Superior temporal gyrus (tissue), 1 donor: Measurements from ENCODE around the gene SLC4A1AP.
A peak's percentile ranks its signal among the peaks of the same experiment; 100 is the strongest.

Experiments
- DNase-seq: peaks from one replicate; pipeline ENCODE4 v3.0.0-alpha.2; 2016; ENCODE audit errors: extremely low spot score

The SLC4A1AP gene

GRCh38 chr2:27703638-27704341 lies 40.1 kb downstream of the SLC4A1AP start:
- DNase-seq = peak; percentile 94

- no peak for DNase-seq
Observed at GRCh38 chr2:27704342-27704876, 40.7 kb downstream of the SLC4A1AP start.

DNA sequence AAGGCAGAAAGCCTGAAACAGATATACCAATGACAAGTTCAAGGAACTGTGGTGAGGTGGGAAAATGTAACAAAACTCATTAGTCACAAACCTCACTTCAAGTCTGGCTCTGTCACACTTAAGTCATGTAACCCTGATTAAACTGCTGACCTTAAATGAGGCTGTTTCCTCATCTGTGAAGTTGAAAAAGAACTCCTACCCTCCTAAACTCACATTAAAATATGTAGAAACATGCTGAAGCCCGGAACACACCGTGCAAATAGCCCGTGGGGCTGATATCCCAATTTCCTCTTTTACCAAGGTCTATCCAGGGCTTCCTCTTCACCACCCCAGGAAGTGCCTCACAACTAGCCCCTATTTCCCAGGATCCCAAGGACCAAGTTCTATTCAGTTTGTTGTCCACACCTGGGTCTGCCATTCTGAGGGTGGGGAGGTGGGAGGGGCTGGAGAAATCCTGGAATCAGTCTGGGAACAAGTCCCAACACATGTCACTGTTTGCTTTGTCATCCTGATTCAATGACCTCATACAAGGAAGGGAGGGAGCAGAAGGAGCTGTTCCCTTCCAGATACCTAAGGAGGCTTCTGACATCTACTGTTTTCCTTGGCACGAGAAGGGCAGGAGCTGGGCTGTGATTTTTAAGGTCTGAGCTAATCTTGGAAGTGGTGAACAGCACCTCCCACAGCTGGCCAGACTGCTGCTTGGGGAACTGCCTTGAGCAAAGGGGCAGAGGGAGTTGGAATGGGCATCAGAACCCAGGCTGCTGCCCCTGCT lies 42.3 kb downstream of the SLC4A1AP start:
- DNase-seq = no peak

DNA sequence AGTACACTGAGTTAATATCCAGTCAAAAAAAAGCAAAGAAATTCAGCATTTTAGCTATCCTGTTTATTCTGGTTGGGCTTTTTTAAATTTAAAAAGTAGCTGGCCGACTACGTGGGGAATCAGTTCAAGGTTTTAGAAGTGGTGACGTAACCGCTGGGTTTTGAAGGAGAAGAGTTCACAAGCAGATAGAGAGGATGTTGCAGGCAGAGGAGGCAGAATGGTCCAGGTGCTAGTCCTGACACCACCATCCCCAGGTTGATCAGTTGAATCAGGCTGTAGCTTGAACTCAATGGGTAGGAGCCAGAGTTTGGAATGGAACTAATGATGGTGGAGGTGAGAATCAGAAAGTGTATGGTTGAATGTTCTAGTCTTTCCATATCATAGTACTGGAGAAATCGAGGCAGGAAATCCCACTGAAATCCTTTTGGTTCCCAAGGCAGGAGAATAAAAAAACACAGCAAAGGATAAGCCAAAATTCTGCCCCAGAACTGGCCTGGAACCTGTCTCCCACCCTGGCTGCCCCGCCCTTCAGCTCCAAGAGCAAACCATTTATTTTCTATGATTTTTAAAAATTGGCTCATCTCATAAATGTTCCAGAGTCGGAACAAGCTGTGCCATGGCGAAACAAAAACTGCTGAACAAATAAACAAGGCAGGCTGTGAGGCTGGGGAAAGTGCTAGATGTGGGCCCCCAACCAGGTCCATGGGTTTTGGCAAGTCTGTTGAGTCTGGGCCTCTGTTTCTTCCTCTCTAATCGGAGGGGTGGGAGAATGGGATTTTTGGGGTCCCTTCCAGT lies 44.0 kb downstream of the SLC4A1AP start:
- DNase-seq = no peak

DNA sequence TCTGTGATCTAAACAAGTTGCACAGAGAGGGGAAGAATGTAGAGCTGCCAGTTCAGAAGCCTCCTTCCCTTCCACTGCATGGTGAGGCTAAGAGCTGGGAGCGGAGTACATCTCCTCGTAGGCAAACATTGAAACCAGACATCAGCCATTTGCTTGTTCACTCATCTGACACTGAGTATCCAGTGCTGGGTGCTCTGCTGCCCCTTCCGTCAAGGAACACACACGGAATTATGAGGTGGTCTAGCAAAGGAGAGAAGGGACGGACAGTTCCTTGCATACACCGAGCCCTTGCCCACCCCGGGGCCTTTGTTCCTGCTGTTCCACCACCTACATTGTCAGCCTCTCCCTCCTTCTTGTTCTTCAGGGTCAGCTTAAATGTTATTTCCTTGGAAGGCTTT lies 44.6 kb downstream of the SLC4A1AP start:
- no peak for DNase-seq

- DNase-seq = no peak
Observed at GRCh38 chr2:27708666-27709065, 45.0 kb downstream of the SLC4A1AP start.

DNA sequence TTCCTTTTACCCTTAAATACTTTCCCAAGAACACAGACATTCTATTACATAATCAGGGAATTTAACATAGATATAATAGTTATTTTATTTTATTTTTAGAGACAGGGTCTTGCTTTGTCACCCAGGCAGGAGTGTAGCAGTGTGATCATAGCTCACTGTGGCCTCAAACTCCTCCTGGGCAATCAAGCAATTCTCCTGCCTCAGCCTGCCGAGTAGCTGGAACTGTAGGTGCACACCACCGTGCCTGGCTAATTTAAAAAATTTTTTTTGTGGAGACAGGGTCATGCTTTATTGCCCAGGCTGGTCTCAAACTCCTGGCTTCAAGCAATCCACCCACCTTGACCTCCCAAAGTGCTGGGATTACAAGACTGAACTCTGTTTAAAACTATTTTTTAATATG lies 45.6 kb downstream of the SLC4A1AP start:
- no peak for DNase-seq

GRCh38 chr2:27709960-27710575 lies 46.4 kb downstream of the SLC4A1AP start:
- no peak for DNase-seq

DNA sequence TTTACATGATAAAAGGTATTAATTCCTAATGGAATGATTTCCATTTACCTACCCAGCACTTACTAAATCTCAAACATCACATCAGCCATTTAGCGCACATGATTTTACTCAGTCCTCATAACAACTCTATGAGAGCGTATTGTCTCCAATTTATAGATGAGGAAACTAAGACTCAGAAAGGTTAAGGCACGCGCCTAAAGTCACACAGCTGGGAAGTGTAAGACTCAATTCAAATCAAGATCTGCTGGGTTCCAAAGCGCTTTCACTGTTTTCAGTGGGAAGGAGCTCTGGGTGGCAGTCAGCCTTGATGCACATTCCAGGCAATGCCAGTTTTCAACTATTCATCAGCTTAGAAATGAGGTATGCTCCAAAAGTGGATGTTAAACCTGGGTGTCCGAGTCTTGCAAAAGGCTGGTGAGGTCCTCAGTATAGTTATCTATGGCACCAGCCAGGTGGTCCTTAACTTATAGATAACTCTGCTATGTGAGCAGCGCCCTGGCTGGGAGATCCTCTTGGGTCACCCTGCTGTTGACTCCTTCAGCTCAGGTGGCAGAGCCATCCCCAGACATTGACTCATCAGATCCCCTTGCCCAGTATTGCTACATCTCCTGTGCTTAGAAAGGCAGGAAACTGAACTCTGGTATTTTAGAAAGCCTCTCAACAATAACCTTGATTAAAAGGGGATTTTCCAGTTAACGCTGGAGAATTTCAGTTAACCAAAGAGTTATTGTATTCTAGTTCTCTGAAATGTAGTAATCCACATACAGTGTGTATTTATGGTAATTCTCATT lies 47.1 kb downstream of the SLC4A1AP start:
- no peak for DNase-seq

DNA sequence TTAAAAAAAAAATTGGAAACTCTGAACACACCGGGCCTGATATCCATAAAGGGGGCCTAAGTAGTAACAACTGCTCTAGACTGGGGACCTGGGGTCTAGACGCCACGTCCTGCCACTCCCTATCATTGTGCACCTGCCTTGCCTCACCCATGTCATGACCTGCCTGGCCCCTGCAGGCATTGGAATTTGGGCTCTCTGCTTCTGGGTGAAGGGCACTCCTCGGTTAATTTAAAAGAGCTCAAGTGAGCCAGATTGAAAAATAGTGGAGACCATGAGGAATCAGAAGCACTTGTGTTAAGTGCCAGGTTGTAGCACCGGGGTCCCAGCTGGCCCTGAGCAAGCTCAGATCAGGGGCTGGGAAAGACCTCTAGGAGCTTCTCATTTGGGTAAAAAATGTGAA lies 48.1 kb downstream of the SLC4A1AP start:
- DNase-seq = no peak

- DNase-seq = no peak
Observed at GRCh38 chr2:27712522-27712921, 48.8 kb downstream of the SLC4A1AP start.

- DNase-seq = no peak
Observed at GRCh38 chr2:27713201-27713600, 49.5 kb downstream of the SLC4A1AP start.

DNA sequence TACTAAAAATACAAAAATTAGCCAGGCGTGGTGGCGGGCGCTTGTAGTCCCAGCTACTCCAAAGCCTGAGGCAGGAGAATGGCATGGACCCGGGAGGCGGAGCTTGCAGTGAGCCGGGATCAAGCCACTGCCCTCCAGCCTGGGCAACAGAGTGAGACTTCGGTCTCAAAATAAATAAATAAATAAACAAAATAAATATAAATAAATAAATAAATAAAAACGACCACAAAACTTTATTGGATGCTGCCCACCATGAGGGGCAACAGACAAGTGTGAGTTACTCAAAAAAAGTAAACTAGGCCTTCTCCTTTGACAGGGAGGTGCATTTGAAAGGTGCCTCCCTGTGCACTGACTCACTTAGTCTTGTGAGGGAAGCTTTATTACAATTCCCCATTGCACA lies 50.4 kb downstream of the SLC4A1AP start:
- no peak for DNase-seq

DNA sequence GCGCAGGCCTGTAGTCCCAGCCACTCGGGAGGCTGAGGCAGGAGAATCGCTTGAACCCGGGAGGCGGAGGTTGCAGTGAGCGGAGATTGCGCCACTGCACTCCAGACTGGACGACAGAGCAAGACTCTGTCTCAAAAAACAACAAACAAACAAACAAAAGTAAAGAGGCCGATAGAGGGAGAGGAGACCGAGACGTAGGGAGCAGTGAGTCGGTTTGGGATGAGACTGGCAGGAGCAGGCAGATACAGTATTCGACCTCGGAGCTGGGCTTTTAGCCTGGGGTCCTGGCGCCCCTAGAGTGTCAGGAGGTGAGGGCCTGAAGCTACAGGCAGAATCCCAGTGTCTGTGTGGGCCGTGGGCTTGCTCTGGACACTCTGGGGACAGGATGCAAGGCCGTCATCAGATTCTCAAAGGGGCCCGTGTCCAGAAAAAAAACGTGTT lies 51.2 kb downstream of the SLC4A1AP start:
- DNase-seq = no peak

DNA sequence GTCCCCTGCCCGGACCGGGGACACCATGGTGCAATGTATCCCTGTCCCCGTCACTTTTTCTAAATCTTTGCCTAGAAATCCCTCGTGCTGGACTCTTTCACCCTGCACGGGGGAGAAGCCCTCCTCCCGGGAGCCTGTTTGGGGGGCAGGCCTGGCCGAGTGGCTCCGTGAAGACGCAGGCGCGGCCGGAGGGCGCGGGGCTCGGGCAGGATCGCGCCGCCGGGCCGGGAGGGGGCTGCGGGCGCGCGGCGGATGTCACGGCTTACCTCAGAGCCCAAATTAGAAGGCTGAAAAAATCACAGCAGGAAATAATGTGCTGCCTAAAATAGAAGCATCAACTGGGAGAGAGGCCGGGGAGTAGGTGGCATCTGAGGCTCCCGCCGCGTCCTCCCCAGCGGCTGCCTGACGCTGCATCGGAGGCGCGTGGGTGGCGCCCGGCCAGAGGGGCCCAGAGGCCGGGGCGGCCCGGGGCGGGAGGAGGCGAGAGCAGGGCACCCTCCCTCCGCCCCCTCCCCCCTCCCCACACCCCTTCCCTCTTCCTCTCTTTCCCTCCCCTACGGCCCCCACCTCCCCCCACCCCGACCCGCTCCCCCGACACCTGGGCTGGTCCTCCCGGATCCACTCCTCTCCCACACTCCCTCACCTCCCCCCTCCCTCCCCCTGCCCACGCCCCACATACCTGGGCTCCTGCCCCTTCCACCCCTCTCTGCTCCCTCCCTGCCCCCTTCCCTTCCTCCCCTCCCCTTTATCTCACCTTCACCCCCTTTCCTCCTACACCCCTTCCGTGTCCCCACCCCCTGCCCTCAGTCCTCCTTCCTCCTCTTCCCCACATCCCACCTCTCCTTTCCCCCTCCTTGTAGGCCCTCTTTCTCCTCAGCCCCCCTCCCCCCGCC lies 51.9 kb downstream of the SLC4A1AP start:
- no peak for DNase-seq

DNA sequence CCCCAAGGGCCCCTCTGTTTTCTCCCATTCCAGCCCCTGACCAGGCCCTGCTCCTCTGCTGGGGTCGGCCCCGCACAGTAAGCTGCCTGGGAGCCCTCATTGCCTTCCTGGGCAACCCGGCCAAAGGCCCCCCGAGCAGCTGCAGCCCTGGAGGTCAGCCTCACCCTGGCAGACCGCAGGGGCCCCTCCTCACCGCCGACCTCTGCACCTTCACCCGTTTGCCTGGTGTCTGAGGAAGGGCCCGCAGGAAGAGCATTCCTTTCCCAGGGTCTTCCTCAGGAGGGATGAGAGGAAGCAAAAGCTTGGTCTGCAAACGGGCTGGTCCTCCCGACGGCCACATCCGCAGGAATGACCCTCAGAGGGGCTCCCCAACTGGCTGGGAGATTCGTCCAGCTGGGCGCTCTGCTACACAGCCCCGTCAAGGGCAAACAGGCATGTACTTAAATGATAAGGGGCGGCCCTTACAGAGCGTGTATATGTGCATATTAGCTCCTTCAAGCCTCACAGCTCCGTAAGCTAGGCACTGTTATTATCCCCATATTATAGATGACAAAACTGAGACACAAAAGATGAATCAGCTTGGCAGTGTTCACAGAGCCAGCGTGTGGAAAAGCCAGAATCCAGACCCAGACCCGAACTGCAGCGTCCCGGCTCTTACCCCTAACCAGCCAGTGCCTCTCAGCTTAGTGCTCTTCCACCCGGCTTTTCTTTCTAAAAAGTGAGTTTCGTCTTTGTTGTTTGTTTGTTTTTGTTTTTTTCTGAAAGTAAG lies 52.8 kb downstream of the SLC4A1AP start:
- DNase-seq = no peak

DNA sequence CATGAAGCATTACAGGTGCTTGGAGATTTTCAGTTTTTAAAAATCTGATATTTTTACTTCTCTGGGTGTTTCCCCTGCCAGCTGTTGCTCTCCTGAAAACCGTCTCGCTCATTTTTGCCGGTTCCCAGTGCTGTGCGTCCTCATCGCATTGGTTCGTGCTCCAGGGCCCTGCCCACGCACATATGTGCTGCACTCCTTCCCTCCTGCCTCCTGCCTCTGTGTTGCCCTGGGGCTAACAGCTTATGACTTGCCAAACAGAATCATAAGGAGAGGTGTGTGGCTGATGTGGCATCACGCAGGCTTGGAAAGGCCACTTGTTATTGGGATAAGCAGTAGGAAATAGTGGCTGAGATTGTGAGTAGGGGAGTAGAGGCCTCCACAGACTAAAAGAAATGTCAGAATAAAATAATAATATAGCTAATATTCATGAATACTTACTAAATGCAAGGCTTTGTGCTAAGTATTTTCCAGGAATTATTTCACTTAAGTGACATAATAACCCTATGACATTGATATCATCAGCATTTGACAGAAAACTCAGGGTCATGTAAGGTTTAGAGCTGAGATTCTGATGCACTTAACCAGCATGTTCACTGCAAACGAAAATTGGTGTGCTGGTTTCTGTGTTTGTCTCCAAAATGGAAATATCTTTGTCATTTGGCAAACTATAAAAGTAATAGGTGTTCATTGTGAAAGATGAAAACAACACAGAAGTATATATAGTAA lies 53.5 kb downstream of the SLC4A1AP start:
- DNase-seq = no peak

- peak; percentile 50 for DNase-seq
Observed at GRCh38 chr2:27720004-27720551, 56.4 kb downstream of the SLC4A1AP start.
